ENCODE data around the gene UBE4B.

UBE4B gene

DNA sequence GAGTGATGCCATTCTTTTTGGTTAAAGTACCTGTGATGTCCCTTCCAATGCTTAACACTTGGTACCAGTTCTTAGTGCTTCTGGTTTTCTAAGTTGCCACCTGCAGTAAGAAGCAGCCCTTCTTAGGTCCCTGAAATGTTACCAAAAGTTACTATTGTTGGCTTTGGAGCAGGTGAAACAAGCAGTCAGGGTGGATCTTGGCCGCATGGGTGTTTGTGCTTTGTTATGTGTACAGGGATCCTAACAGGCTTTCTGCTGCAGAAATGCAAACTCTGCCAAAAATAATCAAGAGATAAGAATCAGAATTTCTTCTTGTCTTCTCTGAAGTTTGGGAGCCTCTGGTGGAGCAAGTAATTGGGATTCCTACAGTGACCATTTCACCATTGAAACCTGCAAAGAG is 84.4 kb downstream of the UBE4B start:
- Histone ChIP-seq H3K9ac (ENCODE audit: low read length) (no peak overlapping the region), H3K4me2 (ENCODE audit: low read depth, low read length) (no peak overlapping the region), H3K79me2 (ENCODE audit: low read length) (0 out of 2 replicates have a peak, but pooled peaks cover 3% of the 10 kb centered on the region), H3K9me3 (replicated peaks; ENCODE audit: insufficient read depth, low read length) (no peaks in the 10 kb centered on the region), H3K4me3 (ENCODE audit: low read length) (no peak overlapping the region), H4K20me1 (ENCODE audit: insufficient read depth, low read length) (no peaks in the 10 kb centered on the region), H3K4me1 (ENCODE audit: low read length) (no peaks in the 10 kb centered on the region), H3K27me3 (replicated peaks; ENCODE audit: insufficient read depth, low read length) (no peaks in the 10 kb centered on the region), H3K9me2 (replicated peaks; ENCODE audit: insufficient read depth, low read length) (no peaks in the 10 kb centered on the region), H3F3A (ENCODE audit: insufficient read depth, low read length) (no peaks in the 10 kb centered on the region), H3K27ac (ENCODE audit: low read length) (no peak overlapping the region), H3K36me3 (replicated peaks; ENCODE audit: insufficient read depth, low read length) (peaks cover 5% of the 10 kb centered on the region; the same call in 1 of the 2 replicates), H2AFZ (ENCODE audit: low read length) (no peak overlapping the region)
- no peak for DNase-seq
- TF ChIP-seq EZH2 (optimal IDR thresholded peaks at IDR 0.05; ENCODE audit: low read depth, low read length) (no peak), CTCF (IDR thresholded peaks at IDR 0.05; ENCODE audit: low read length) (no peak), EZH2phosphoT487 (IDR thresholded peaks at IDR 0.05; ENCODE audit: low read length) (no peak)

DNA sequence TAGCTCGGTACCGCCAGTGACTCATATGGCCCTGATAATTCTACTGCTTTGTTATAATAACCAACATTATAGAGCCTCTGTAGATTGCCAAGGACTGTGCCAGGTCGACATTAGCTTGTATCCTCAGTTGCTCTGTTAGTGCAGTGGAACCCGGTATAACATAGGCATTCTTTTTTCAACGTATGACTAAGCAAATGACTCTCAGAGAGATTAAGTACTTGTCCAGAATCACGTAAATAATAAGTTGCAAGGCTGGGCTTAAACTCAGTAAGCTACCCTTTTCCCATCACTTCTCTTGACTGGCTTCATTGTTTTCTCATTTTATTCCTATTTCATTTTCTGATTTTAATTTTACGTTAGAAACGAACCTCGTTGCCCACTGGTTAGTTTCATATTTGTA is 85.1 kb downstream of the UBE4B start:
- Histone ChIP-seq H3K9me3 (replicated peaks; ENCODE audit: insufficient read depth, low read length) (no peaks in the 10 kb centered on the region), H3K79me2 (ENCODE audit: low read length) (0 out of 2 replicates have a peak, but pooled peaks cover 3% of the 10 kb centered on the region), H2AFZ (ENCODE audit: low read length) (no peak overlapping the region), H3K27me3 (replicated peaks; ENCODE audit: insufficient read depth, low read length) (no peaks in the 10 kb centered on the region), H3F3A (ENCODE audit: insufficient read depth, low read length) (no peaks in the 10 kb centered on the region), H3K4me2 (ENCODE audit: low read depth, low read length) (no peak overlapping the region), H3K9me2 (replicated peaks; ENCODE audit: insufficient read depth, low read length) (no peaks in the 10 kb centered on the region), H3K4me3 (ENCODE audit: low read length) (no peak overlapping the region), H3K27ac (ENCODE audit: low read length) (no peak overlapping the region), H4K20me1 (ENCODE audit: insufficient read depth, low read length) (no peaks in the 10 kb centered on the region), H3K36me3 (replicated peaks; ENCODE audit: insufficient read depth, low read length) (peaks cover 5% of the 10 kb centered on the region; the same call in 1 of the 2 replicates), H3K9ac (ENCODE audit: low read length) (no peak overlapping the region), H3K4me1 (ENCODE audit: low read length) (no peaks in the 10 kb centered on the region)
- DNase-seq = no peak
- TF ChIP-seq EZH2phosphoT487 (IDR thresholded peaks at IDR 0.05; ENCODE audit: low read length) = no peak
- no peak for TF ChIP-seq CTCF (IDR thresholded peaks at IDR 0.05; ENCODE audit: low read length)
- no peak for TF ChIP-seq EZH2 (optimal IDR thresholded peaks at IDR 0.05; ENCODE audit: low read depth, low read length)

DNA sequence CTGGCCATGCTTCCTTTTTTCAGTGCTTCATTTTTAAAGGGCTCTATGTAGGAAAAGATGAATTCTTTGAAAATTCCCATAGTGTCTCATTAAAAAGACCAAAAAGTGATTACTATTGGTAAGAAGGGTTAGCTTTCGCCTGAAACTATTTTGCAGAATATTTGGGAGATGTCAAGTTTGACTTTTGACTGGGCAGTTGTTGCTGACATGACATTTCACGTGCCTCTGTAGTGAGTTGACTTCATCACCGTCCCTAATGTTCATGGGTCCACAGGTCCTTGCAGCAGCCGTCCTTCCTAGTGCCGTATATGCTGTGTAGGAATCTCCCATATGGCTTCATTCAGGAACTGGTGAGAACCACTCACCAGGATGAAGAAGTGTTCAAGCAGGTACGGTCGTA is 88.9 kb downstream of the UBE4B start:
- H4K20me1 ChIP-seq (ENCODE audit: insufficient read depth, low read length) = no peaks in the 10 kb centered on the region
- no peaks in the 10 kb centered on the region for H3K79me2 ChIP-seq (ENCODE audit: low read length)

More for the DNA sequence above, 88.9 kb downstream of the UBE4B start:
- Histone ChIP-seq H2AFZ (ENCODE audit: low read length) (no peak overlapping the region), H3K9ac (ENCODE audit: low read length) (no peak overlapping the region), H3K4me1 (ENCODE audit: low read length) (no peaks in the 10 kb centered on the region), H3K27ac (ENCODE audit: low read length) (no peak overlapping the region), H3K4me3 (ENCODE audit: low read length) (no peak overlapping the region), H3K4me2 (ENCODE audit: low read depth, low read length) (no peak overlapping the region), H3K36me3 (replicated peaks; ENCODE audit: insufficient read depth, low read length) (peaks cover 5% of the 10 kb centered on the region; the same call in 1 of the 2 replicates), H3K9me3 (replicated peaks; ENCODE audit: insufficient read depth, low read length) (no peaks in the 10 kb centered on the region), H3K27me3 (replicated peaks; ENCODE audit: insufficient read depth, low read length) (no peaks in the 10 kb centered on the region), H3F3A (ENCODE audit: insufficient read depth, low read length) (no peaks in the 10 kb centered on the region), H3K9me2 (replicated peaks; ENCODE audit: insufficient read depth, low read length) (no peaks in the 10 kb centered on the region)
- TF ChIP-seq CTCF (IDR thresholded peaks at IDR 0.05; ENCODE audit: low read length) (no peak), EZH2phosphoT487 (IDR thresholded peaks at IDR 0.05; ENCODE audit: low read length) (no peak)
- DNase-seq = no peak

All from MM.1S (cell line).